ENCODE data around the gene PANX1. TPM values are rescaled to one million over a fixed set of nuclear protein-coding genes. Genes with fewer than 3 reads are reported as not detected.

The PANX1 gene
- 53.0 and 58.1 TPM in 2 replicates for total RNA-seq
- polyA plus RNA-seq: 25.1 and 27.2 TPM in 2 replicates

GRCh38 chr11:94128746-94129511 is at the start of gene PANX1:
Gene PANX1, plus strand, starts transcription at chr11:94128841. Its CDS starts 472 bp downstream, at chr11:94129313.
- Histone ChIP-seq H4K20me1 (ENCODE audit: insufficient read depth, poor library complexity, severe bottlenecking) (peaks cover 11% of the 10 kb centered on the region), H3K79me2 (peaks cover 64% of the 10 kb centered on the region)

DNA sequence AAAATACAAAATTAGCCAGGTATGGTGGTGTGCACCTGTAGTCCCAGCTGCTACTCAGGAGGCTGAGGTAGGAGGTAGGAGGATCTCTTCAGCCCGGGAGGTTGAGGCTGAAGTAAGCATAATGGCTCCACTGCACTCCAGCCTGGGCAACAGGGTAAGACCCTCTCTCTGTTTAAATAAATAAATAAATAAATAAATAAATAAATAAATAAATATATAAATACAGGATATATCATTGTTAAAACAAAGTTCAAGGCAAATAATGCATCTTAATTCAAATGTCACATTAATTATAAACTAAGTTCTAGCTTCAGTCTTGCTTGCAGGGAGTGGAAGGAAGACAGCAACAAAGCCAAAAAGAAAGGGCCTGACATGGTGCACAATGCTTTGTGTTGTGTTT is 44.5 kb upstream of the PANX1 start:
- Histone ChIP-seq H3K79me2 (no peaks in the 10 kb centered on the region), H4K20me1 (ENCODE audit: insufficient read depth, poor library complexity, severe bottlenecking) (no peaks in the 10 kb centered on the region), H3K27ac (no peak overlapping the region), H3K4me3 (no peak overlapping the region), H3K9me3 (ENCODE audit: low read depth) (no peaks in the 10 kb centered on the region), H3K4me2 (no peak overlapping the region), H3K4me1 (ENCODE audit: insufficient read depth) (no peaks in the 10 kb centered on the region), H3K27me3 (no peaks in the 10 kb centered on the region), H3K36me3 (replicated peaks; ENCODE audit: insufficient read depth, low read depth) (no peaks in the 10 kb centered on the region), H3K9me2 (replicated peaks; ENCODE audit: insufficient read depth) (no peaks in the 10 kb centered on the region), H2AFZ (no peak overlapping the region)
- TF ChIP-seq EZH2phosphoT487 (IDR thresholded peaks at IDR 0.05; ENCODE audit: low read depth, severe bottlenecking, unreplicated experiment): no peak
- TF ChIP-seq EZH2 (IDR thresholded peaks at IDR 0.05; ENCODE audit: borderline replicate concordance): no peak
- no peak for TF ChIP-seq CTCF (IDR thresholded peaks at IDR 0.05; ENCODE audit: poor library complexity)
- 100% methylated on average over 1 of the region's 1 CpG for WGBS (ENCODE audit: low lambda C conversion rate, missing lambda C conversion rate)
- no peak for DNase-seq (ENCODE audit: low spot score)

More at GRCh38 chr11:94128746-94129511, at the start of gene PANX1:
- H3K27ac ChIP-seq: peak within 1 kb of the TSS; percentile 97
- H3K4me3 ChIP-seq: peak within 1 kb of the TSS; percentile 71
- H2AFZ ChIP-seq: peak within 1 kb of the TSS; percentile 47
- TF ChIP-seq CTCF (IDR thresholded peaks at IDR 0.05; ENCODE audit: poor library complexity): no peak
- TF ChIP-seq EZH2 (IDR thresholded peaks at IDR 0.05; ENCODE audit: borderline replicate concordance): no peak
- no peak for TF ChIP-seq EZH2phosphoT487 (IDR thresholded peaks at IDR 0.05; ENCODE audit: low read depth, severe bottlenecking, unreplicated experiment)
- no peaks in the 10 kb centered on the region for H3K9me3 ChIP-seq (ENCODE audit: low read depth)
- WGBS (ENCODE audit: low lambda C conversion rate, missing lambda C conversion rate): under 1% methylated on average over 62 of the region's 92 CpGs
- peak within 1 kb of the TSS; percentile 88 for H3K4me2 ChIP-seq
- peak; percentile 94 for DNase-seq (ENCODE audit: low spot score)
- no peaks in the 10 kb centered on the region for H3K9me2 ChIP-seq (replicated peaks; ENCODE audit: insufficient read depth)
- H3K27me3 ChIP-seq: no peaks in the 10 kb centered on the region
- peaks cover 32% of the 10 kb centered on the region for H3K4me1 ChIP-seq (ENCODE audit: insufficient read depth)
- H3K36me3 ChIP-seq (replicated peaks; ENCODE audit: insufficient read depth, low read depth): no peaks in the 10 kb centered on the region

GRCh38 chr11:94088906-94089305 is 39.7 kb upstream of the PANX1 start:
- no peak overlapping the region for H2AFZ ChIP-seq

DNA sequence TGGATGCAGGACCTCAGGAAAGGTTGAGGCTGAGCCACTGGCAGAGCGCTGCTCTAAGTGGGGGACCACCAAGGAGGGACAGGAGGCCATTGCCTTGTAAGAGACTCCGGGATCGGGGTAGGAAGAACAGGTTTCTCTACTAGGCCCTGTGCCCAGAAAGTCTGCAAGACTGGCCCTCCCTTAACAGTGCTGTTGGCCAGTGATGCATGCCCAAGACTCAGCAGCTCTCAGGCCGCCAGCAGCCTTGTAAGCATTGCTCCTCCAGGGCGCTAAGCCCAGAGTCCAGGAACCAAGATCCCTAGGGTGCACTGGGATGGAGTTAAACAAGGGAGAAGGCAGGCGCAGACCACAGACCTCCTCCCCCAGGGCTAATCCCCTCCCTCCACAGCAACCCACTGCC is 39.3 kb upstream of the PANX1 start:
- no peaks in the 10 kb centered on the region for H3K36me3 ChIP-seq (replicated peaks; ENCODE audit: insufficient read depth, low read depth)
- H3K4me3 ChIP-seq: no peak overlapping the region
- no peak for DNase-seq (ENCODE audit: low spot score)
- no peaks in the 10 kb centered on the region for H3K9me3 ChIP-seq (ENCODE audit: low read depth)
- 96% methylated on average over 6 of the region's 6 CpGs for WGBS (ENCODE audit: low lambda C conversion rate, missing lambda C conversion rate)
- no peaks in the 10 kb centered on the region for H3K9me2 ChIP-seq (replicated peaks; ENCODE audit: insufficient read depth)
- H3K79me2 ChIP-seq: no peaks in the 10 kb centered on the region
- H3K4me1 ChIP-seq (ENCODE audit: insufficient read depth): peaks cover 8% of the 10 kb centered on the region
- no peaks in the 10 kb centered on the region for H4K20me1 ChIP-seq (ENCODE audit: insufficient read depth, poor library complexity, severe bottlenecking)
- H3K4me2 ChIP-seq: no peak overlapping the region
- TF ChIP-seq EZH2 (IDR thresholded peaks at IDR 0.05; ENCODE audit: borderline replicate concordance): no peak
- peak overlapping the region; percentile 21 for H3K27ac ChIP-seq
- no peaks in the 10 kb centered on the region for H3K27me3 ChIP-seq
- H2AFZ ChIP-seq: no peak overlapping the region

More at GRCh38 chr11:94088906-94089305, 39.7 kb upstream of the PANX1 start:
- Histone ChIP-seq H3K9me3 (ENCODE audit: low read depth) (no peaks in the 10 kb centered on the region), H3K4me1 (ENCODE audit: insufficient read depth) (peaks cover 8% of the 10 kb centered on the region), H3K27ac (no peak overlapping the region), H3K9me2 (replicated peaks; ENCODE audit: insufficient read depth) (no peaks in the 10 kb centered on the region), H3K4me2 (no peak overlapping the region), H4K20me1 (ENCODE audit: insufficient read depth, poor library complexity, severe bottlenecking) (no peaks in the 10 kb centered on the region), H3K27me3 (no peaks in the 10 kb centered on the region), H3K79me2 (no peaks in the 10 kb centered on the region), H3K36me3 (replicated peaks; ENCODE audit: insufficient read depth, low read depth) (no peaks in the 10 kb centered on the region), H3K4me3 (no peak overlapping the region)
- no peak for TF ChIP-seq EZH2 (IDR thresholded peaks at IDR 0.05; ENCODE audit: borderline replicate concordance)
- DNase-seq (ENCODE audit: low spot score): no peak
- 96% methylated on average over 21 of the region's 21 CpGs for WGBS (ENCODE audit: low lambda C conversion rate, missing lambda C conversion rate)
